Measurements from ENCODE around the gene STPG2.

DNA sequence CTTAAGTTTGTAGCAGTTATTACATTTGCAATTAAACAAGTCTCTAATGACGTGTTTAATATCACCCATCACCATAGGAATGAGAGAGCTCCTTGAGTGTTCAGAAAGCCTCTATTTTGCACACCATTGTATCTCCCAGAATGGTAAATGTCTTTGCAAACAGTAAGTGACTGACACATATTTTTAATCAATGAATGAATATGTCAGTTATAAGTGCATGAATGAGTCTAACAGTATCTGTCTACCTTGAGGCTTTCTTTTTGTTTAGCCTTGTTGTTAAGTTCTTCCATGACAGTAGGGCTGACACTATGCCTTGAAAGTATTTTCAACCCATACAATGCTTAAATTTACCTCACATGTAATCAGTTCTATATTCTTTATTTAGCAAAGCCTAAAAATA, 292.2 kb downstream of the STPG2 start:
- TF ChIP-seq, protein P1, sequence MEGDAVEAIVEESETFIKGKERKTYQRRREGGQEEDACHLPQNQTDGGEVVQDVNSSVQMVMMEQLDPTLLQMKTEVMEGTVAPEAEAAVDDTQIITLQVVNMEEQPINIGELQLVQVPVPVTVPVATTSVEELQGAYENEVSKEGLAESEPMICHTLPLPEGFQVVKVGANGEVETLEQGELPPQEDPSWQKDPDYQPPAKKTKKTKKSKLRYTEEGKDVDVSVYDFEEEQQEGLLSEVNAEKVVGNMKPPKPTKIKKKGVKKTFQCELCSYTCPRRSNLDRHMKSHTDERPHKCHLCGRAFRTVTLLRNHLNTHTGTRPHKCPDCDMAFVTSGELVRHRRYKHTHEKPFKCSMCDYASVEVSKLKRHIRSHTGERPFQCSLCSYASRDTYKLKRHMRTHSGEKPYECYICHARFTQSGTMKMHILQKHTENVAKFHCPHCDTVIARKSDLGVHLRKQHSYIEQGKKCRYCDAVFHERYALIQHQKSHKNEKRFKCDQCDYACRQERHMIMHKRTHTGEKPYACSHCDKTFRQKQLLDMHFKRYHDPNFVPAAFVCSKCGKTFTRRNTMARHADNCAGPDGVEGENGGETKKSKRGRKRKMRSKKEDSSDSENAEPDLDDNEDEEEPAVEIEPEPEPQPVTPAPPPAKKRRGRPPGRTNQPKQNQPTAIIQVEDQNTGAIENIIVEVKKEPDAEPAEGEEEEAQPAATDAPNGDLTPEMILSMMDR (IDR thresholded peaks at IDR 0.05), result no peak
- TF ChIP-seq EZH2 (IDR thresholded peaks at IDR 0.05; ENCODE audit: borderline replicate concordance, insufficient read depth, low read depth, low read length, poor library complexity, severe bottlenecking), result no peak

Measured in B cell (primary cell).